GM12865 (cell line): Measurements from ENCODE around the gene CAPN15.

Experiments used
- DNase-seq: peaks from one replicate; pipeline ENCODE4 v3.0.0; 2010; ENCODE audit warnings: low read depth
- H3K4me3 ChIP-seq: 2 replicates; pipeline ENCODE4 v1.5.1; 2011; ENCODE audit warnings: mild to moderate bottlenecking, low read depth, low read length, control low read depth
- TF ChIP-seq, protein P1 (sequence below): IDR thresholded peaks from 2 replicates; pipeline ENCODE4 v1.5.1; 2011; ENCODE audit warnings: low read length, control low read depth, low read depth, inconsistent platforms; ENCODE audit not compliant: insufficient read depth; ENCODE audit errors: missing control alignments

CAPN15 gene

GRCh38 chr16:574021-574760, 46.7 kb downstream of the CAPN15 start:
- no peak for DNase-seq
- H3K4me3 ChIP-seq = no peak overlapping the region
- TF ChIP-seq, protein P1, sequence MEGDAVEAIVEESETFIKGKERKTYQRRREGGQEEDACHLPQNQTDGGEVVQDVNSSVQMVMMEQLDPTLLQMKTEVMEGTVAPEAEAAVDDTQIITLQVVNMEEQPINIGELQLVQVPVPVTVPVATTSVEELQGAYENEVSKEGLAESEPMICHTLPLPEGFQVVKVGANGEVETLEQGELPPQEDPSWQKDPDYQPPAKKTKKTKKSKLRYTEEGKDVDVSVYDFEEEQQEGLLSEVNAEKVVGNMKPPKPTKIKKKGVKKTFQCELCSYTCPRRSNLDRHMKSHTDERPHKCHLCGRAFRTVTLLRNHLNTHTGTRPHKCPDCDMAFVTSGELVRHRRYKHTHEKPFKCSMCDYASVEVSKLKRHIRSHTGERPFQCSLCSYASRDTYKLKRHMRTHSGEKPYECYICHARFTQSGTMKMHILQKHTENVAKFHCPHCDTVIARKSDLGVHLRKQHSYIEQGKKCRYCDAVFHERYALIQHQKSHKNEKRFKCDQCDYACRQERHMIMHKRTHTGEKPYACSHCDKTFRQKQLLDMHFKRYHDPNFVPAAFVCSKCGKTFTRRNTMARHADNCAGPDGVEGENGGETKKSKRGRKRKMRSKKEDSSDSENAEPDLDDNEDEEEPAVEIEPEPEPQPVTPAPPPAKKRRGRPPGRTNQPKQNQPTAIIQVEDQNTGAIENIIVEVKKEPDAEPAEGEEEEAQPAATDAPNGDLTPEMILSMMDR = no peak

GRCh38 chr16:575354-576196, 48.1 kb downstream of the CAPN15 start:
- H3K4me3 ChIP-seq = no peak overlapping the region
- no peak for DNase-seq
- TF ChIP-seq, protein P1 = no peak

GRCh38 chr16:576197-576822, 48.8 kb downstream of the CAPN15 start:
- no peak overlapping the region for H3K4me3 ChIP-seq
- DNase-seq = no peak

GRCh38 chr16:576823-577201, 49.3 kb downstream of the CAPN15 start:
- TF ChIP-seq, protein P1 = no peak
- H3K4me3 ChIP-seq = no peak overlapping the region
- no peak for DNase-seq

More at GRCh38 chr16:576197-576822, 48.8 kb downstream of the CAPN15 start:
- TF ChIP-seq, protein P1 = no peak

DNA sequence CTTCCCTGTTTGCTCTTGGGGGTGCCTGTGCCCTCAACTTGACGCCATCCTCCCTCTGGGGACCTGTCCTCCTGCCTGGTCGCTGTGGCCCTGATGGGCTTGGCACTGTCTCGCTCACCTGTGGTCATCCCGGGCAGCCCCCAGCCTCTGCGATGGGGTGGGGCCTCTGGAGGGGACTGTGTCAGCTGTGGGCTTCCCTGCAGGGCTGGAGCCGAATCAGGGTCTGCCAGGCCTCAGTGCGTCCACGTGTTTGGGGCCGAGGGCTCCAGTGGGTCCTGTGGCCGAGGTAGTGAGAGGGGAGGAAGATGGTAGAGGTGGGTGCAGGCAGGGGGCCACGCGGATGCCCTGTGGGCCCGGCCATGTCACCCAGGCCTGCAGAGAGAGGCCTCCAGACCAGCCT, 50.3 kb downstream of the CAPN15 start:
- H3K4me3 ChIP-seq = no peak overlapping the region
- TF ChIP-seq, protein P1 = no peak
- no peak for DNase-seq

DNA sequence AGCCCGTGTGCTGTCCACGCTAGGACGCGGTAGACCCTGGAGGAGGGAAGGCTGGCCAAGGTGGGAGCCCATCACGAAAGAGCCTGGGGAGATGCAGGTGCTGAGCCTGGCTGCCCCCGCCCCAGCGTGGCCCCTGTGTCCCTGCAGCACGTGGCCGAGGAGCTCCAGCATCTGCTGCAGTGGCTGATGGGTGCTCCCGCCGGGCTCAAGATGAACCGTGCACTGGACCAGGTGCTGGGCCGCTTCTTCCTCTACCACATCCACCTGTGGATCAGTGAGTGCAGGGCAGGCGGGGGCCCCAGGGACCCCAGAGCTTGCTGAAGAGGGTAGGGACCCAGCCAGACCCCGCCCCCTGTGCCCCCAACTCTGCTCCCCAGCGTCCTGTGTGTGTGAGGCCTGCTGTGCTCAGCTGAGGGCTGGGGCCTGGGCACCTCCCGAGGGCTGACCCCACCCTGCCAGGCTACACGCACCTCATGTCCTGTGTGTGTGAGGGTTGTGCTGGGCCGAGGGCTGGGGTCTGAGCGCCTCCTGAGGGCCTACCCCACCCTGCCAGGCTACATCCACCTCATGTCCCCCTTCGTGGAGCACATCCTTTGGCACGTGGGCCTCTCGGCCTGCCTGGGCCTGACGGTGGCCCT, 50.8 kb downstream of the CAPN15 start:
- TF ChIP-seq, protein P1 = no peak
- no peak for DNase-seq
- no peak overlapping the region for H3K4me3 ChIP-seq
